MM.1S (cell line): ENCODE results near the gene EPHA6.

ENCODE experiments used
- CTCF ChIP-seq: fragments of 300-600 bp; sonication (generic); IDR thresholded peaks from 2 replicates; pipeline ENCODE4 v1.5.1; 2016; ENCODE audit warnings: antibody characterized with exemption, low read length, mixed read lengths
- EZH2 ChIP-seq: fragments of 300-600 bp; sonication (generic); optimal IDR thresholded peaks from 2 replicates; pipeline ENCODE3; 2017; ENCODE audit warnings: low read depth, mild to moderate bottlenecking, antibody characterized with exemption, low read length, mixed read lengths

- TF ChIP-seq CTCF (no peak), EZH2 (no peak)
Measured at GRCh38 chr3:97070302-97070701, 255.9 kb downstream of the EPHA6 start.
